Glutamatergic neuron (in vitro differentiated cells): Measurements from ENCODE around the gene AK1. TPM values are rescaled to one million over a fixed set of nuclear protein-coding genes. Genes with fewer than 3 reads are reported as not detected.

Experiments used
- DNase-seq: peaks from one replicate; pipeline ENCODE4 v3.0.0; 2022
- H3K27ac Mint-ChIP-seq: one replicate; pipeline ENCODE4 v1.8.0; 2020; ENCODE audit warnings: mild to moderate bottlenecking, mixed read lengths, inconsistent platforms; ENCODE audit not compliant: unreplicated experiment
- H3K27me3 Mint-ChIP-seq: one replicate; pipeline ENCODE4 v1.8.0; 2020; ENCODE audit warnings: mild to moderate bottlenecking, moderate library complexity, mixed read lengths, inconsistent platforms; ENCODE audit not compliant: unreplicated experiment
- H3K36me3 Mint-ChIP-seq: one replicate; pipeline ENCODE4 v1.8.0; 2020; ENCODE audit warnings: mild to moderate bottlenecking, mixed read lengths, inconsistent platforms; ENCODE audit not compliant: unreplicated experiment
- H3K4me1 Mint-ChIP-seq: one replicate; pipeline ENCODE4 v1.8.0; 2020; ENCODE audit warnings: mild to moderate bottlenecking, low read depth, mixed read lengths, inconsistent platforms; ENCODE audit not compliant: unreplicated experiment
- H3K4me3 Mint-ChIP-seq: one replicate; pipeline ENCODE4 v1.8.0; 2020; ENCODE audit warnings: mild to moderate bottlenecking, mixed read lengths, inconsistent platforms; ENCODE audit not compliant: unreplicated experiment
- H3K9me3 Mint-ChIP-seq: one replicate; pipeline ENCODE4 v1.8.0; 2020; ENCODE audit warnings: mild to moderate bottlenecking, moderate library complexity, mixed read lengths, inconsistent platforms; ENCODE audit not compliant: unreplicated experiment
- total RNA-seq: library from RNA; stranded (reverse); fragmentation: NEBNext Ultra II Directional; extraction: Animal tissue kit (Norgen Biotek cat#: 25700); gene quantifications from one replicate; pipeline ENCODE4 v1.2.1, GENCODE V29; 2021; ENCODE audit not compliant: unreplicated experiment
- TF ChIP-seq, protein P1 (sequence below): fragments of 200-600 bp; sonication (generic); IDR thresholded peaks from one replicate; pipeline ENCODE4 v1.5.0; 2021; ENCODE audit not compliant: partially characterized antibody, unreplicated experiment

AK1 gene
- total RNA-seq, 1 donor from 2014 or later: 121 TPM

- no peak overlapping the region for H3K27ac Mint-ChIP-seq
- peaks cover 3% of the 10 kb centered on the region for H3K27me3 Mint-ChIP-seq
- peaks cover 20% of the 10 kb centered on the region for H3K36me3 Mint-ChIP-seq
- TF ChIP-seq, protein P1, sequence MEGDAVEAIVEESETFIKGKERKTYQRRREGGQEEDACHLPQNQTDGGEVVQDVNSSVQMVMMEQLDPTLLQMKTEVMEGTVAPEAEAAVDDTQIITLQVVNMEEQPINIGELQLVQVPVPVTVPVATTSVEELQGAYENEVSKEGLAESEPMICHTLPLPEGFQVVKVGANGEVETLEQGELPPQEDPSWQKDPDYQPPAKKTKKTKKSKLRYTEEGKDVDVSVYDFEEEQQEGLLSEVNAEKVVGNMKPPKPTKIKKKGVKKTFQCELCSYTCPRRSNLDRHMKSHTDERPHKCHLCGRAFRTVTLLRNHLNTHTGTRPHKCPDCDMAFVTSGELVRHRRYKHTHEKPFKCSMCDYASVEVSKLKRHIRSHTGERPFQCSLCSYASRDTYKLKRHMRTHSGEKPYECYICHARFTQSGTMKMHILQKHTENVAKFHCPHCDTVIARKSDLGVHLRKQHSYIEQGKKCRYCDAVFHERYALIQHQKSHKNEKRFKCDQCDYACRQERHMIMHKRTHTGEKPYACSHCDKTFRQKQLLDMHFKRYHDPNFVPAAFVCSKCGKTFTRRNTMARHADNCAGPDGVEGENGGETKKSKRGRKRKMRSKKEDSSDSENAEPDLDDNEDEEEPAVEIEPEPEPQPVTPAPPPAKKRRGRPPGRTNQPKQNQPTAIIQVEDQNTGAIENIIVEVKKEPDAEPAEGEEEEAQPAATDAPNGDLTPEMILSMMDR: no peak
- peaks cover 1% of the 10 kb centered on the region for H3K4me1 Mint-ChIP-seq
- DNase-seq: peak; percentile 82
- no peak overlapping the region for H3K4me3 Mint-ChIP-seq
- peaks cover 5% of the 10 kb centered on the region for H3K9me3 Mint-ChIP-seq
Observed at GRCh38 chr9:127897193-127897692, 19.8 kb upstream of the AK1 start.

GRCh38 chr9:127896395-127897192, 19.1 kb upstream of the AK1 start:
- peaks cover 5% of the 10 kb centered on the region for H3K9me3 Mint-ChIP-seq
- peaks cover 3% of the 10 kb centered on the region for H3K27me3 Mint-ChIP-seq
- H3K4me1 Mint-ChIP-seq: peaks cover 1% of the 10 kb centered on the region
- H3K27ac Mint-ChIP-seq: no peak overlapping the region
- H3K36me3 Mint-ChIP-seq: peaks cover 20% of the 10 kb centered on the region
- no peak for DNase-seq
- TF ChIP-seq, protein P1: no peak
- no peak overlapping the region for H3K4me3 Mint-ChIP-seq

DNA sequence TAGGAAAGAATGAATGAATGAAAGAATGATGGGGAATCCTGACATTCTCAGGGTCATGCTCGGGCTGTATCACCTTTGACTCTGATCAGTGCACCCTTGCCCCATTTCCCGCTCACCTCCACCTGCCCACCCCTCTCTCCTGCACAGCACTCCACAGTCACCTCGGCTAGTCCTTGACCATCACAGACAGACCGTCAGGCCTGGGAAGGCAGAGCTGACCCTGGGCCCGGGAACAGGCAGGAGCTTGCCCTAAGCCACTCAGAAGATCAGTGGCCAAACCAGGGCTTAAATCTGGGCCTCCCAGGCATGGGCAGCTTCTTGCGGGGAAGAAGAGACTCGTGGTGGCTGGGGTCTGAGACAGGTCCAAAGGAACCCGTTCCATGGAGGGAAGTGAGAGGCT, 18.3 kb upstream of the AK1 start:
- peaks cover 1% of the 10 kb centered on the region for H3K4me1 Mint-ChIP-seq
- H3K4me3 Mint-ChIP-seq: no peak overlapping the region
- peaks cover 3% of the 10 kb centered on the region for H3K27me3 Mint-ChIP-seq
- no peak overlapping the region for H3K27ac Mint-ChIP-seq
- peaks cover 8% of the 10 kb centered on the region for H3K9me3 Mint-ChIP-seq
- H3K36me3 Mint-ChIP-seq: peaks cover 20% of the 10 kb centered on the region
- no peak for DNase-seq
- TF ChIP-seq, protein P1: no peak

GRCh38 chr9:127893392-127893791, 15.9 kb upstream of the AK1 start:
- H3K4me1 Mint-ChIP-seq: peaks cover under 1% of the 10 kb centered on the region
- peaks cover 8% of the 10 kb centered on the region for H3K9me3 Mint-ChIP-seq
- peaks cover 20% of the 10 kb centered on the region for H3K36me3 Mint-ChIP-seq
- peaks cover under 1% of the 10 kb centered on the region for H3K27me3 Mint-ChIP-seq
- H3K27ac Mint-ChIP-seq: no peak overlapping the region
- DNase-seq: no peak
- H3K4me3 Mint-ChIP-seq: no peak overlapping the region
- TF ChIP-seq, protein P1: no peak

GRCh38 chr9:127892831-127893230, 15.4 kb upstream of the AK1 start:
- H3K4me3 Mint-ChIP-seq: no peak overlapping the region
- TF ChIP-seq, protein P1: no peak
- peaks cover 1% of the 10 kb centered on the region for H3K27me3 Mint-ChIP-seq
- no peaks in the 10 kb centered on the region for H3K4me1 Mint-ChIP-seq
- peaks cover 20% of the 10 kb centered on the region for H3K36me3 Mint-ChIP-seq
- peaks cover 6% of the 10 kb centered on the region for H3K9me3 Mint-ChIP-seq
- no peak overlapping the region for H3K27ac Mint-ChIP-seq
- DNase-seq: no peak
